GM19372 (cell line): ENCODE measurements around the gene HLA-DQA2.
"Not testable (repeated sequence)": the region's sequence is repeated elsewhere in the genome, so short reads cannot be mapped to it uniquely, and the experiment has no call there.

ENCODE experiments used
- ATAC-seq: cut with Tn5 transposase; IDR thresholded peaks from one replicate; pipeline ENCODE4 v1.9.1; 2021; ENCODE audit warnings: mild to moderate bottlenecking, low read depth, moderate library complexity; ENCODE audit not compliant: unreplicated experiment

Gene HLA-DQA2

DNA sequence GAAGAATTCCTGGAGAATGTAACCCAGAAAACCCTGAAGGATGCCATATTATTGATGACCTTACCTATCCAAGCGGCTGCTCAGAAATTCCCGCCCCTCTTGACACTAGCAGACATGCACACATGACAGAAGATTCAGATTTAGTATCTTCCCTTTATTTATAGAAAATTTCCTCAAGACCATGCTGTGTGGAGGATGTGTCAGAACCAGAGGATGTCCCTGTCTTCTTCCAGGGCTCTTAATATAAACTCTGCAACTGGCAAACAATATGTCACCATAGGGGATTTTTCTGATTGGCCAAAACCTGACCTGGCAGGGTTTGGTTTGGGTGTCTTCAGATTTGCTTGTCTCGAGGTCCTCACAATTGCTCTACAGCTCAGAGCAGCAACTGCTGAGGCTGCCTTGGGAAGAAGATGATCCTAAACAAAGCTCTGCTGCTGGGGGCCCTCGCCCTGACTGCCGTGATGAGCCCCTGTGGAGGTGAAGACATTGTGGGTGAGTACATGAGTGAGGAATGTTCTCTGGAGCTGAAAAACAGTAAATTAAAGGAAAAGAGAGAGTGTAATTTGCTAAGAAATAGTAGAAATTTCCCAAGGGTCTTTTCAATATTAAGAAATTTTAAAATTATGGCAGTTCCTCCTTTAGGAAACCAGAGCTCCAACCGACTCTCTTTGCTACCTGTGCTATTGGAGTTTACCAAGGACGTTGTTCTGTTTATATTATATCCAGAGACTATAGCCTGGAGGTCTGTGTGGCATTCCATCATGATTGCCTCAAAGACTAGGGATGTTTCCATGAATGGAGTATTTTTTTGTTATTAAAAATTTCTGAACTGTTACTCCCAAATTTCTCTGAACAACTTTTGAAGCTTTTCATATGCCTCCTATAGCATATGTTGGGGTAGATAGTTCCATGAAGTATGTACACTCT, at the start of gene HLA-DQA2:
TSS of gene HLA-DQA2 (plus strand) at position 361 of the 930 bp plus-strand sequence. CDS start at position 414, 53 bp downstream.
- no peak for ATAC-seq

DNA sequence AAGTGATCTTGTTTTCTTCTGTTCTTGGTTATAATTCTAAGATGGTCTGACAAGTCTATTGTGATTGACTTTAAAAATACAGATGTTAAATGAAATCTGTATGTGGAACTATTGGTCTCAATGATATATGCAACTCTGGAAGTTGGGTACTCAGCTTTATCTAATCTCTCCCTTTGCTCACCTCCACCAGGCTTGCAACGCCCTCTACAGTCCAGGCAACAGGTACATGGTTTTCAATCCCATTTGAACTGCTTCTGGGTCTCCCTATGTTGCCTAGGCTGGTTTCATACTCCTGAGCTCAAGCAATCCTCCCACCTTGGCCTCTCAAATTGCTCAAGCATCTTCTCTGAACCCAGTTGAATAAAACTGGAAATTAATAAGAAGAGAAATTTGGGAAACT, 49.2 kb upstream of the HLA-DQA2 start:
- ATAC-seq, result no peak

GRCh38 chr6:32697031-32697430, 44.2 kb upstream of the HLA-DQA2 start:
- no peak for ATAC-seq

GRCh38 chr6:32700391-32701040, 40.7 kb upstream of the HLA-DQA2 start:
- no peak for ATAC-seq

DNA sequence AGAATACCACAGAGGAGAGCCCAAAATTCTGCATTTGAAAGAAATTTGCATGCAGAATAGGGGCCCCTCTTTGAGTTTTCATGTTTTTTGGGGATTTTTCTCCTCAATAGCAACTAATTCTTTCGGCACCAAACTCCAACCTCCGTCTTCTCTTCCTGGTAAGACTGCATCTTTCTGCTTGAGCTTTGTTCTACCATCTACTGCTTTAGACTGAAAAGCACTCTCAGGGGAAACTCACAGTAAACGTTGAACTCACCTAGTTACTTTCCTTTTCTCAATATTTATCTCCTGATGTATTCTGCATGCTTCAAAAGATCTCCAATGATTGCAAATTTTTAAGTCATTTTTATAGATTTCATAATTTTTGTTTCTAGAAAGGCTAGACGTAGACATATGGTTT, 37.8 kb upstream of the HLA-DQA2 start:
- no peak for ATAC-seq

DNA sequence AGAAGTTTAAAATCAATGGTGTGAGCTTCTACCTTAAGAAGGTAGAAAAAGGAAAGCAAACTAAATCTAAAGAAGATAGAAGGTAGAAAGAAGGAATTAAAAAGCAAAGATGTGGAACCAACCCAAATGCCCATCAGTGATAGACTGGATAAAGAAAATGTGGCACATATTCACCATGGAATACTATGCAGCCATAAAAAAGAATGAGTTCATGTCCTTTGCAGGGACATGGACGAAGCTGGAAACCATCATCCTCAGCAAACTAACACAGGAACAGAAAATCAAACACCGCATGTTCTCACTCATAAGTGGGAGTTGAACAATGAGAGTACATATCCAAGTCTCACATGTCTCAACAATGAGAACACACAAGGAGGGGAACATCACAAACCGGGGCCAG, 36.0 kb upstream of the HLA-DQA2 start:
- not testable (repeated sequence) for ATAC-seq

- no peak for ATAC-seq
Observed at GRCh38 chr6:32709625-32710024, 31.6 kb upstream of the HLA-DQA2 start.

GRCh38 chr6:32713241-32713640, 27.9 kb upstream of the HLA-DQA2 start:
- ATAC-seq, result no peak

GRCh38 chr6:32716396-32716795, 24.8 kb upstream of the HLA-DQA2 start:
- ATAC-seq, result no peak

DNA sequence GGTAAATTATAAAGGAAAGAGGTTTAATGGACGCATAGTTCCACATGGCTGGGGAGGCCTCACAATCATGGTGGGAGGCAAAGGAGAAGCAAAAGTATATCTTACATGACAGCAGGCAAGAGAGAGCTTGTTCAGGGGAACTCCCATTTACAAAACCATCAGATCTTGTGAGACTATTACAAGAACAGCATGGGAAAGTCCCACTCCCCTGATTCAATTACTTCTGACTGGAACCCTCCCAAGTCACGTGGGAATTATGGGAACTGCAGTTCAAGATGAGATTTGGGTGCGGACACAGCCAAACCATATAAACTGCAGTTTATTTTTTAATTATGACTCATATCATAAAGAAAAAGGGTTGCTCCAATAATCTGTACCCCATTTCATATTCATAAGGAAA, 22.3 kb upstream of the HLA-DQA2 start:
- no peak for ATAC-seq

GRCh38 chr6:32738126-32738525, 3.1 kb upstream of the HLA-DQA2 start:
- no peak for ATAC-seq

DNA sequence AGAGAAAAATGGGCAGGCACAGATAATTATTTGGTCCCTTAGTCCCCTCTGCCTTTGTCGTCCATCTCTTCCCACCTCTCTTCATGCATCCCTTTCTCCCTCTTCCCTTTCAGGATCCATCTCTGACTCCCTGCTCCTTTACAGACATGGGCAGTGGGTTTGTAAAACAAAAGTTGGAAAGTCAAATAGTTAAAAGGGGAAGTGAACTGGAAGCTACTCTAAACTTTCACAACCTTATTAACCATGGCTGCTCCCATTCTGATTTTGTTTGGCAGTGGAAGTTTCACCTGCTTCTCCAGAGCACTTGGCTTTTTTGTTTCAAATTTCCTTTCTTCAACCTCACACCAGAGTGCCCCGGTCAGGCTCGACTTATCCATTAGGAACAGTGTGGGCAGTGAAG, 1.2 kb downstream of the HLA-DQA2 start:
- no peak for ATAC-seq

DNA sequence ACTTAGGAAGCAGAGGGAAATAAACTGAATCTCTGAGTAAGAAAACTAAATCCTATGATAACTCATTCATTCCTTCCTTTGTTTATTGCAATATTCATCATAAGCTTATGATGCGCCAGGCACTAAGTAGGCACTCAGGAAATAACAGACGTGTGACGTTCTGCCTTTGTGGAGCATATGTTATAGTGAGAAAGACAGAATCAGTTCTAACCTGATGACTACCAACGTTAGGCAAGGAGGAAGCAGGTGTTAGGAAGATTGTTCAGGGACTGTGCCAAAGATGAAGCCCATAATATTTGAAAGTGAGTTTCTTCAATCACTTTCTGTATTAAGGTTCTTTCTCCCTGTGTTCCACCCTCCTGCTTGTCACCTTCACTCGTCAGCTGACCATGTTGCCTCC, 3.6 kb downstream of the HLA-DQA2 start:
- no peak for ATAC-seq

- ATAC-seq, result not testable (repeated sequence)
Observed at GRCh38 chr6:32745649-32746048, 4.5 kb downstream of the HLA-DQA2 start.

GRCh38 chr6:32752580-32752979, 11.4 kb downstream of the HLA-DQA2 start:
- no peak for ATAC-seq

DNA sequence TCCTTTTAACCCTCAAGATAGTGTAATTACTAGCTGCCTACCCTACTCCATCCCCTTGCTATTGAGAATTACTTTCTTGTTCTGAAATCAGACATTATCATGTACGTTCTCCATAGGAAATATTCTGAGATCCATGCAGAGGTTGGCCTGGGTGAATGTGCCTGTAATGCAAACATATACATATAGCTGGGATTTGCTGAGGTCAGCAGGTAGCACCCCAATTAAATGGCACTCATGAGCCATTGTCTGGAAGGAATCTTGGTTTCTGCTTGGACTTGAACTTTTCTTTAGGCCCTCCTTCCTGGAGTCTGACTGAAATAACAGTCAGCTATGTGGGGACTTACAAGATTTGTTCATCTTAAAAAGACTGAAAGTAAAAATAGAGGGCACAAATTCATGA, 18.5 kb downstream of the HLA-DQA2 start:
- ATAC-seq, result no peak

DNA sequence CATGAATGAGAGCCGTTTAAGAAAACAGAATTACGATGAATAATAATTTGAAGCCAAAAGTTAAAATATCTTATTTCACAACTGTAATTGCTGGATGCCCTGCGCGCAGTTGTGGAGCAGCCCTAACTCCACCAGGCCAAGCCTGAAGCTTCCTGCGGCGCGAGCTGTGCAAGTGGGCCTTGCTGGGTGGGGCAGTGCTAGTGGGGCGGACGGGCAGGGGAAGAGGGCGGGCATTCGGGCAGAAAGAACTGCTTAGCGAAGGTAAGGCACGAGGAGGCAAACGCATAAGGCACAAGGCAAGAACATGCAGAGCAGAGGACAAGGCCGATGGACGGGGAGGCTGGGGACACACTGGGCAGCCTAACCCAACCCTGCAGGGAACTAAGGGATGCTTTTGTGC, 19.9 kb downstream of the HLA-DQA2 start:
- ATAC-seq, result no peak

DNA sequence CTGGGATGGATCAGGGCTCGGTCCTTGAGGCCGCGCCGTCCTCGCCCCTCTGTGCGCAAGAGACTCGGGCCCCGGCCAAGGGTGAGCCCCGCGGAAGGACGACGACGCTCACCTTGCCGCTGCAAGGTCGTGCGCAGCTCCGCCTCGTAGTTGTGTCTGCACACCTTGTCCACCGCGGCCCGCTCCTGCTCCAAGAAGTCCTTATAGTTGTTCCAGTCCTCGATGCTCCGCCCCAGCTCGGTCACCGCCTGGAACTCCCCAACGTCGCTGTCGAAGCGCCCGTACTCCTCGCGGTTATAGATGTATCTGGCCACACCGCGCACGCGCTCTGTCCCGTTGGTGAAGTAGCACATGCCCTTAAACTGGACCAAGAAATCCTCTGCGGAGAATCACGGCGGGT, 20.4 kb downstream of the HLA-DQA2 start:
- no peak for ATAC-seq

DNA sequence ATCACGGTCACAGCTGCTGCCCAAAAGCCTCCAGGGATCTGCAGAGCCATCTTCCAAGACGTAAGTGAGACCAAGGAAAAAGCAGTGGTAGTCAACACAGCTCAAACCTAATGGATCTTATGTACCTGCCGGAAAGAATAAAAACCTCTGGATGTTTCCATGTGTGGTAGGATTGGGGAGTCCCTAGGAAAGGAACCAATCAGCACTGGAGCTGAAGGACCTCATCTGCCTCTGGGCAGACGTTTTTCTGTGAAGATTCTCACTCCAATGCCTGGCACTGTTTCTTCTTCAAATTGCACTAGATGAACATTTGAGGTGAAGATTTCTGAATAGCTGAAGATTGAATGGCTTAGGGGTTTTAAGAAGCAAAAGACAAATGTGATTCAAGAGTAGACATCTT, 22.2 kb downstream of the HLA-DQA2 start, which contains the start of gene HLA-DQB2:
TSS of gene HLA-DQB2 (minus strand) at position 112 of the 400 bp plus-strand sequence. CDS start at position 50, 62 bp downstream.
- ATAC-seq, result no peak

DNA sequence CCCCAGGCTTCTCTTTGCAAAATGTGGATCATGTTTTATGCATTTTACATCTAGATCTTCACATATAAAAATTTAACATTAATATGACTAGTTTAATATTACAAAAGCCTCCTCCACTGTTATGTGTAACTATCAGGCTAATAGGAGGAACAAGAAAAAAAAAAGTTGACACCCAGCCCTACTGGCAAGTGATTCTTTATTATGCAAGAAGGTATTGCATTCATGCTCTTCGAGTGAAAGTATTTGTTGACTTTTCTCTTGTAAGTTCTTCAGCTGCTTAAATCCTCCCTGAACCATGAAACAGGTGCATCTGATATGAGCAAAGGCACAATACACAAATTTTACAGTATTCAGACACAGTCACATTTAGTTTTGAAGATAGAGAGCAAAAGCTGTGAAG, 22.9 kb downstream of the HLA-DQA2 start:
- no peak for ATAC-seq

DNA sequence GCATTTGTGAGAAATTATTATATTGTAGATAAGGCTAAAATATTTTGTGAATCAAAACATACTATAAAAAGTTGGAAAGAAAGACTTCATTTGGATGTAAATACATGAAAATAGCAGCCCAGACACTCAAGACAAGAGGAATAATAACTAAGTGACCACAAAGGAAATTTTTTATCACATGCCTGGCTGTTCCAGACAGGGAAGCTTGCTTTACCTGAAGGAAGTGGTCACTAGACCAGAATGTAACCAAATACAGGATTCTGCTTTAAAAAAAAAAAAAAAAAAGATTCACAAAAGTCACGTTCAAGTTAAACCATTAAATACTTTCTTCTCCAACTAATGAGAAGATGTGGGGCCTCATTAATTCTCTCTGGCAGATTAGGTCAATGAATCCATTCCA, 31.5 kb downstream of the HLA-DQA2 start:
- no peak for ATAC-seq

GRCh38 chr6:32774426-32774825, 33.2 kb downstream of the HLA-DQA2 start:
- no peak for ATAC-seq
